IMR-90 (cell line): Measurements from ENCODE around the gene LGMN. TPM values are rescaled to one million over a fixed set of nuclear protein-coding genes. Genes with fewer than 3 reads are reported as not detected.
A peak's percentile ranks its signal among the peaks of the same experiment; 100 is the strongest.

Experiments
- ATAC-seq: fragments of 200-7000 bp; cut with Tn5 transposase; 2 replicates; pipeline ENCODE4 v1.9.1; 2020; ENCODE audit warnings: low read depth, mild to moderate bottlenecking, moderate library complexity
- BruUV-seq: library from RNA; stranded (reverse); fragments of 400-500 nt; replicated peaks from 2 replicates; lab custom pipeline; 2021; lab: Mats Ljungman, UMichigan
- CTCF ChIA-PET: fragments of 300-600 bp; formaldehyde crosslinking; extraction: SDS; loops from one replicate; lab custom pipeline; 2021; ENCODE audit warnings: antibody characterized with exemption; lab: Yijun Ruan, JAX
- POLR2A ChIA-PET: fragments of 300-600 bp; sonication (Branson Sonifier 250); formaldehyde crosslinking; loops from one replicate; lab custom pipeline; 2022; ENCODE audit warnings: antibody characterized with exemption; ENCODE audit not compliant: unreplicated experiment; lab: Charles Lee
- DNase-seq: peaks from one replicate; pipeline ENCODE4 v3.0.0; 2013
- H2AFZ ChIP-seq: replicated peaks from 2 replicates; pipeline ENCODE3; 2013; ENCODE audit warnings: low read length, mild to moderate bottlenecking; ENCODE audit not compliant: poor library complexity
- H2AK5ac ChIP-seq: 2 replicates; pipeline ENCODE4 v1.6.1; 2013; ENCODE audit warnings: low read depth, low read length, inconsistent platforms
- H2AK9ac ChIP-seq: replicated peaks from 2 replicates; pipeline ENCODE3; 2013; ENCODE audit warnings: mild to moderate bottlenecking, low read depth, low read length, moderate library complexity; ENCODE audit not compliant: poor library complexity
- H2BK120ac ChIP-seq: 2 replicates; pipeline ENCODE4 v1.6.1; 2013; ENCODE audit warnings: low read depth, low read length, inconsistent platforms
- H2BK15ac ChIP-seq: 3 replicates; pipeline ENCODE4 v1.6.1; 2013; ENCODE audit warnings: low read depth, low read length, inconsistent platforms
- H2BK20ac ChIP-seq: 2 replicates; pipeline ENCODE4 v1.6.1; 2013; ENCODE audit warnings: low read depth, mild to moderate bottlenecking, inconsistent platforms, low read length, moderate library complexity
- H2BK5ac ChIP-seq: 2 replicates; pipeline ENCODE4 v1.6.1; 2013; ENCODE audit warnings: mild to moderate bottlenecking, low read depth, low read length, inconsistent platforms; ENCODE audit not compliant: poor library complexity, severe bottlenecking
- H3K14ac ChIP-seq: replicated peaks from 2 replicates; pipeline ENCODE4 v1.6.1; 2013; ENCODE audit warnings: low read depth, low read length, inconsistent platforms
- H3K18ac ChIP-seq: 2 replicates; pipeline ENCODE4 v1.6.1; 2013; ENCODE audit warnings: low read depth, low read length, control low read depth
- H3K23ac ChIP-seq: 2 replicates; pipeline ENCODE4 v1.6.1; 2013; ENCODE audit warnings: low read depth, low read length, inconsistent platforms
- H3K27ac ChIP-seq: 2 replicates; pipeline ENCODE4 v1.5.1; 2013; ENCODE audit warnings: mild to moderate bottlenecking, control low read depth, low read length; ENCODE audit not compliant: insufficient read depth
- H3K27me3 ChIP-seq: 2 replicates; pipeline ENCODE4 v1.6.1; 2013; ENCODE audit warnings: low read length; ENCODE audit not compliant: control insufficient read depth, insufficient read depth
- H3K36me3 ChIP-seq: 2 replicates; pipeline ENCODE4 v1.6.1; 2013; ENCODE audit warnings: low read length, mixed read lengths; ENCODE audit not compliant: control insufficient read depth, insufficient read depth
- H3K4ac ChIP-seq: 2 replicates; pipeline ENCODE4 v1.6.1; 2013; ENCODE audit warnings: low read depth, low read length, inconsistent platforms
- H3K4me1 ChIP-seq: 2 replicates; pipeline ENCODE4 v1.6.1; 2013; ENCODE audit warnings: low read length, mixed read lengths; ENCODE audit not compliant: control insufficient read depth, insufficient read depth
- H3K4me2 ChIP-seq: 2 replicates; pipeline ENCODE4 v1.6.1; 2013; ENCODE audit warnings: low read depth, mild to moderate bottlenecking, control low read depth, low read length, moderate library complexity
- H3K4me3 ChIP-seq: 2 replicates; pipeline ENCODE4 v1.5.1; 2013; ENCODE audit warnings: low read depth, mild to moderate bottlenecking, control low read depth, low read length, moderate library complexity; ENCODE audit not compliant: insufficient read depth
- H3K56ac ChIP-seq: 2 replicates; pipeline ENCODE4 v1.6.1; 2013; ENCODE audit warnings: low read length, inconsistent platforms; ENCODE audit not compliant: insufficient read depth; ENCODE audit errors: extremely low read depth
- H3K79me1 ChIP-seq, 2 experiments: 2 replicates each; pipeline ENCODE4 v1.6.1; 2013; ENCODE audit warnings: low read length in 2 of 2, inconsistent platforms in 1 of 2, low read depth in 1 of 2
- H3K9ac ChIP-seq: 2 replicates; pipeline ENCODE4 v1.6.1; 2013; ENCODE audit warnings: low read depth, low read length, control low read depth
- H3K9me1 ChIP-seq: 2 replicates; pipeline ENCODE4 v1.6.1; 2013; ENCODE audit warnings: low read length, inconsistent platforms; ENCODE audit not compliant: insufficient read depth
- H3K9me3 ChIP-seq: 2 replicates; pipeline ENCODE4 v1.6.1; 2013; ENCODE audit warnings: low read length; ENCODE audit not compliant: control insufficient read depth, insufficient read depth
- H4K20me1 ChIP-seq: 2 replicates; pipeline ENCODE4 v1.6.1; 2013; ENCODE audit warnings: low read length, inconsistent platforms; ENCODE audit not compliant: insufficient read depth
- H4K5ac ChIP-seq: 2 replicates; pipeline ENCODE4 v1.6.1; 2013; ENCODE audit warnings: mild to moderate bottlenecking, low read depth, low read length, control low read depth
- H4K8ac ChIP-seq, 2 experiments: 2 replicates each; pipeline ENCODE4 v1.6.1; 2013; ENCODE audit warnings: low read depth in 2 of 2, low read length in 2 of 2, control low read depth in 1 of 2, inconsistent platforms in 1 of 2
- H4K91ac ChIP-seq: 2 replicates; pipeline ENCODE4 v1.6.1; 2013; ENCODE audit warnings: low read depth, low read length, inconsistent platforms; ENCODE audit not compliant: insufficient read depth
- BHLHE40 ChIP-seq: fragments of 150-350 bp; IDR thresholded peaks from 2 replicates; pipeline ENCODE4 v1.6.1; 2016; ENCODE audit warnings: mild to moderate bottlenecking, low read depth, low read length
- CHD1 ChIP-seq: IDR thresholded peaks from 2 replicates; pipeline ENCODE4 v1.6.1; 2012; ENCODE audit warnings: low read depth, low read length, improper control_type of control experiment
- MAFK ChIP-seq: IDR thresholded peaks from 2 replicates; pipeline ENCODE4 v1.6.1; 2012; ENCODE audit warnings: low read depth, low read length, improper control_type of control experiment
- NFE2L2 ChIP-seq: fragments of 150-350 bp; IDR thresholded peaks from 2 replicates; pipeline ENCODE4 v1.6.1; 2016; ENCODE audit warnings: low read depth, mild to moderate bottlenecking, low read length
- SMC3 ChIP-seq: fragments of 150-350 bp; IDR thresholded peaks from 2 replicates; pipeline ENCODE4 v1.6.1; 2016; ENCODE audit warnings: low read depth, mild to moderate bottlenecking, antibody characterized with exemption, low read length, moderate library complexity
- WGBS, 2 experiments: methylation state at CpG; one replicate each; pipeline versions ENCODE4 v1.1.5 to v1.1.7; 2013; ENCODE audit warnings: missing lambda C conversion rate in 2 of 2; ENCODE audit not compliant: insufficient read length in 1 of 2; ENCODE audit errors: extremely low coverage in 2 of 2; 5-methylcytosine and 5-hydroxymethylcytosine counted together
- dilution Hi-C: fragments of 300-500 bp; cut with HindIII; formaldehyde crosslinking; loops from one replicate; pipeline ENCODE4 v1.14.3; 2018; ENCODE audit warnings: low sequenced_read_pairs; ENCODE audit not compliant: unreplicated experiment
- in situ Hi-C: fragments of 300-500 bp; cut with MboI; formaldehyde crosslinking; loops from 3 replicates; pipeline ENCODE4 v1.14.3; 2019; ENCODE audit warnings: low sequenced_read_pairs, inconsistent platforms, mixed read lengths
- intact Hi-C: fragments of 100-400 bp; cut with micrococcal nuclease; formaldehyde crosslinking; loops from 2 replicates; pipeline ENCODE4 v1.10.0; 2022
- polyA plus RNA-seq, 3 experiments: library from polyadenylated mRNA; depleted of rRNA; stranded (reverse); fragments of >200 nt; gene quantifications; 2 replicates each; pipeline ENCODE4 v1.2.3, GENCODE V29; 2012; ENCODE audit warnings: low replicate concordance in 1 of 3
- total RNA-seq: library from RNA; depleted of rRNA; stranded (reverse); fragments of >200 nt; gene quantifications from 2 replicates; pipeline ENCODE4 v1.2.3, GENCODE V29; 2012

Gene LGMN
- total and polyA plus RNA-seq, 2 of the 4 experiments (the other 2 are of a cell fraction), result 19.2 to 39.3 TPM

DNA sequence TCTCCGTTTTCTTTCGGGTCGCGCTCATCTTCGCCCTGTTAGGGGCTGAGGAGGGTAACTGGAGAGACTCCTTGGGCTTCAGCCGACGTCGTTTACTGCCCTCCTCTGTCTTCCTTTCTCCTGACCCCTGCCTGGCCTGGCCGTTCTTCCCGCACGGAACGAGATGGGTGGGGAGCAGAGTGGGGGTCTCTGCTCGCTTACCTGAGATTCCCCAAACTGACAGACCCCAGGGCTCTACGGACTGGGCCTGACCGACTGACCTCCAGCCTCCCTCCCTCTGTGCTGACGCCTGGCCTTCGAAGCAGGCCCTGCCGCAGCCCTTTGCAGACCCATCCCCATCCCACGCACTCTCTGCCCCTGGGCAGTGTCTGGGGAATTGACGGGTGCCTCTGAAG is 46.1 kb upstream of the LGMN start:
- dilution Hi-C loops (no loop called here), in situ Hi-C loops (loop anchor here (10.0 kb wide), 1 partner anchor 670 kb away; the partner anchor contains the start of genes CPSF2 and NDUFB1), intact Hi-C loops (no loop called here)
- H2BK20ac ChIP-seq, result no peak overlapping the region
- no peak for ATAC-seq
- H2BK5ac ChIP-seq, result peak overlapping the region; percentile 61
- ChIA-PET POLR2A (no interaction called here), CTCF (no interaction called here)
- H3K9ac ChIP-seq, result peak overlapping the region; percentile 98
- peaks cover 6% of the 10 kb centered on the region; the same call in 1 of the 2 replicates for H4K20me1 ChIP-seq
- peak overlapping the region; percentile 98 for H2AFZ ChIP-seq
- H2AK9ac ChIP-seq, result peak overlapping the region; percentile 100
- no CpG with 5 or more reads among the region's 20 CpGs for WGBS, 2 experiments
- H4K91ac ChIP-seq, result peak overlapping the region; percentile 92
- peak overlapping the region; percentile 88 for H3K27ac ChIP-seq
- H2BK120ac ChIP-seq, result peak overlapping the region; percentile 41; the same call in 1 of the 2 replicates
- peak overlapping the region; percentile 88; the same call in 1 of the 2 replicates for H3K56ac ChIP-seq
- peak overlapping the region; percentile 76 for H3K18ac ChIP-seq
- no peaks in the 10 kb centered on the region; the same call in 1 of the 2 replicates for H3K9me3 ChIP-seq
- peaks cover 0 to 33% of the 10 kb centered on the region in 2 experiments; a peak in 3 of 4 replicates for H3K79me1 ChIP-seq
- peak overlapping the region; percentile 97 for H2AK5ac ChIP-seq
- peaks cover 2% of the 10 kb centered on the region; the same call in 1 of the 2 replicates for H3K4me1 ChIP-seq
- peak overlapping the region; percentile 47; the same call in 1 of the 3 replicates for H2BK15ac ChIP-seq
- H3K4me3 ChIP-seq, result peak overlapping the region; percentile 85
- no peaks in the 10 kb centered on the region for H3K27me3 ChIP-seq
- BruUV-seq, result no TSS peak
- H4K8ac ChIP-seq, result peak overlapping the region; percentile 85 to 97
- peak overlapping the region; percentile 98 for H3K23ac ChIP-seq
- H4K5ac ChIP-seq, result peak overlapping the region; percentile 93
- peak; percentile 57; the same call in 1 of the 2 replicates for TF ChIP-seq CHD1
- no peak for TF ChIP-seq NFE2L2
- no peak for TF ChIP-seq BHLHE40
- no peak for TF ChIP-seq MAFK
- no peak for TF ChIP-seq SMC3
- peak overlapping the region; percentile 99 for H3K4me2 ChIP-seq
- H3K14ac ChIP-seq, result peak overlapping the region; percentile 96
- peak overlapping the region; percentile 98 for H3K4ac ChIP-seq
- H3K9me1 ChIP-seq, result no peaks in the 10 kb centered on the region
- H3K36me3 ChIP-seq, result peaks cover 15% of the 10 kb centered on the region
- peak; percentile 18 for DNase-seq
